K562 (cell line): ENCODE data around the gene ZNHIT1. TPM values are rescaled to one million over a fixed set of nuclear protein-coding genes. Genes with fewer than 3 reads are reported as not detected.

Source experiments
- ATAC-seq: fragments of 200-7000 bp; cut with Tn5 transposase; 3 replicates; pipeline ENCODE4 v1.9.1; 2020; ENCODE audit warnings: moderate library complexity
- BruUV-seq: library from RNA; stranded (reverse); fragments of 400-500 nt; replicated peaks from 2 replicates; lab custom pipeline; 2021; lab: Mats Ljungman, UMichigan
- CTCF ChIA-PET: fragments of 300-600 bp; formaldehyde crosslinking; extraction: SDS; loops from one replicate; lab custom pipeline; 2021; ENCODE audit warnings: low intra/inter-chr PET ratio; lab: Yijun Ruan, JAX
- POLR2A ChIA-PET: fragments of 300-600, 350-650 bp; sonication (Branson Sonifier 250); formaldehyde crosslinking; extraction: SDS; loops from one replicate; lab custom pipeline; 2021; ENCODE audit warnings: antibody characterized with exemption, inconsistent platforms; lab: Yijun Ruan, JAX
- DNase-seq, 4 experiments: peaks; one replicate each; pipeline versions ENCODE4 v3.0.0 to v3.0.0-alpha.2; 2011 to 2018; ENCODE audit warnings: low spot score in 3 of 4, mixed read lengths in 3 of 4; ENCODE audit errors: extremely low read depth in 1 of 4
- FAIRE-seq: peaks from 2 replicates; lab custom pipeline; 2011; peaks lifted over from hg19 to GRCh38; lab: Jason Lieb, UNC
- H2AFZ ChIP-seq: 2 replicates; pipeline ENCODE4 v1.6.0; 2011; ENCODE audit warnings: low read depth, low read length, control low read depth, inconsistent platforms
- H3K27ac ChIP-seq: fragments of 200-600 bp; 3 replicates; pipeline ENCODE4 v1.8.0; 2011; ENCODE audit warnings: low read depth, mild to moderate bottlenecking, control low read depth, inconsistent platforms, low read length, moderate library complexity, mixed read lengths; ENCODE audit errors: extremely low read depth
- H3K27me3 ChIP-seq, 2 experiments: fragments of 300-600 bp in 1 of 2; 2 replicates in 1 of 2; 3 replicates in 1 of 2; pipeline versions ENCODE4 v1.6.0 to v1.8.0; 2011; ENCODE audit warnings: inconsistent platforms in 2 of 2, low read length in 2 of 2, mild to moderate bottlenecking in 1 of 2, mixed read lengths in 1 of 2, moderate library complexity in 1 of 2; ENCODE audit not compliant: control insufficient read depth in 2 of 2, insufficient read depth in 2 of 2
- H3K36me3 ChIP-seq: fragments of 300-600 bp; 3 replicates; pipeline ENCODE4 v1.8.0; 2011; ENCODE audit warnings: mild to moderate bottlenecking, low read length, inconsistent platforms; ENCODE audit not compliant: control insufficient read depth, insufficient read depth
- H3K4me1 ChIP-seq, 2 experiments: fragments of 200-600 bp in 1 of 2; replicated peaks in 1 of 2; 2 replicates in 1 of 2; 3 replicates in 1 of 2; pipeline versions ENCODE4 v1.5.1 to v1.8.0; 2011; ENCODE audit warnings: inconsistent platforms in 2 of 2, low read length in 2 of 2, mild to moderate bottlenecking in 1 of 2, mixed read lengths in 1 of 2, moderate library complexity in 1 of 2; ENCODE audit not compliant: control insufficient read depth in 2 of 2, insufficient read depth in 2 of 2
- H3K4me2 ChIP-seq: 2 replicates; pipeline ENCODE4 v1.6.1; 2011; ENCODE audit warnings: low read length, control low read depth, inconsistent platforms, mixed read lengths; ENCODE audit not compliant: insufficient read depth
- H3K4me3 ChIP-seq: fragments of 200-600 bp; sonication (generic), shearing (Covaris generic); 2 replicates; pipeline ENCODE4 v1.5.1; 2016; ENCODE audit warnings: control low read depth, inconsistent platforms
- H3K79me2 ChIP-seq: fragments of 200-600 bp; 3 replicates; pipeline ENCODE4 v1.8.0; 2011; ENCODE audit warnings: low read length, inconsistent platforms; ENCODE audit not compliant: control insufficient read depth, insufficient read depth
- H3K9ac ChIP-seq, 2 experiments: 2 replicates each; pipeline versions ENCODE4 v1.6.0 to v1.6.1; 2011; ENCODE audit warnings: low read depth in 2 of 2, low read length in 2 of 2, control low read depth in 1 of 2, inconsistent platforms in 1 of 2, mild to moderate bottlenecking in 1 of 2, mixed read lengths in 1 of 2; ENCODE audit not compliant: insufficient read depth in 1 of 2
- H3K9me1 ChIP-seq: one replicate; pipeline ENCODE4 v1.6.0; 2011; ENCODE audit warnings: inconsistent platforms, mild to moderate bottlenecking, low read length, moderate library complexity; ENCODE audit not compliant: control insufficient read depth, insufficient read depth
- H3K9me3 ChIP-seq: replicated peaks from 2 replicates; pipeline ENCODE4 v1.5.1; 2011; ENCODE audit warnings: low read depth, low read length, inconsistent platforms; ENCODE audit not compliant: control insufficient read depth, insufficient read depth
- H4K20me1 ChIP-seq: replicated peaks from 2 replicates; pipeline ENCODE4 v1.6.1; 2011; ENCODE audit warnings: low read length, inconsistent platforms, mixed read lengths; ENCODE audit not compliant: control insufficient read depth, insufficient read depth
- EGR1 ChIP-seq: fragments of 450-650 bp; conservative IDR thresholded peaks from 2 replicates; pipeline ENCODE4 v1.6.1; 2017; ENCODE audit warnings: mild to moderate bottlenecking
- ZNF232 ChIP-seq: sonication (generic); formaldehyde crosslinking; IDR thresholded peaks from 2 replicates; pipeline ENCODE4 v1.8.0; 2022; ENCODE audit warnings: mild to moderate bottlenecking, missing genetic modification reagents
- WGBS: fragments of 100-300 bp; shearing (Covaris generic); methylation state at CpG from one replicate; pipeline ENCODE4 v1.1.6; 2016; ENCODE audit warnings: low coverage, mixed read lengths; ENCODE audit not compliant: insufficient coverage; ENCODE audit errors: missing lambda C conversion rate; 5-methylcytosine and 5-hydroxymethylcytosine counted together
- in situ Hi-C: fragments of 300-500 bp; cut with MboI; formaldehyde crosslinking; loops from 4 replicates; pipeline ENCODE4 v1.15.0; 2018; ENCODE audit warnings: inconsistent platforms, mixed read lengths
- intact Hi-C: fragments of 100-400 bp; cut with micrococcal nuclease; formaldehyde crosslinking; loops from 2 replicates; pipeline ENCODE4 v1.14.2; 2022
- polyA plus RNA-seq, 8 experiments: library from polyadenylated mRNA; depleted of rRNA in 4 of 8; stranded (reverse) in 5 of 8; unstranded in 3 of 8; fragments of >200 nt; fragmentation: Nextera tagmentation in 2 of 8; fragmentation: Illumina TruSeq in 1 of 8; extraction: Ambion mirVana in 2 of 8; extraction: Trizol in 1 of 8; gene quantifications; 2 replicates each; pipeline versions ENCODE4 v1.2.1 to v1.2.3, GENCODE V29; 2011 to 2014; ENCODE audit warnings: inconsistent platforms in 1 of 8, missing spikeins in 1 of 8
- total RNA-seq, 7 experiments: library from RNA; depleted of rRNA in 6 of 7; stranded (reverse); fragments of >200 nt in 6 of 7; fragmentation: Illumina TruSeq in 2 of 7; extraction: Trizol in 2 of 7; gene quantifications; 2 replicates each; pipeline versions ENCODE4 v1.2.1 to v1.2.3, GENCODE V29; 2011 to 2021; ENCODE audit warnings: low replicate concordance in 1 of 7
- TF ChIP-seq, protein P1 (sequence below): fragments of 450-650 bp; formaldehyde crosslinking; IDR thresholded peaks from 2 replicates; pipeline ENCODE4 v1.4.0; 2020; ENCODE audit warnings: mild to moderate bottlenecking, mixed read lengths
- TF ChIP-seq, protein P2 (sequence below): sonication (generic); formaldehyde crosslinking; IDR thresholded peaks from 2 replicates; pipeline ENCODE4 v1.8.0; 2023; ENCODE audit warnings: mild to moderate bottlenecking, missing genetic modification reagents

Gene ZNHIT1
- total and polyA plus RNA-seq, 9 of the 15 experiments (the other 6 are each of a cell fraction or from before 2014, with no cell fraction given), result 6.4 to 162 (median 70.1) TPM

DNA sequence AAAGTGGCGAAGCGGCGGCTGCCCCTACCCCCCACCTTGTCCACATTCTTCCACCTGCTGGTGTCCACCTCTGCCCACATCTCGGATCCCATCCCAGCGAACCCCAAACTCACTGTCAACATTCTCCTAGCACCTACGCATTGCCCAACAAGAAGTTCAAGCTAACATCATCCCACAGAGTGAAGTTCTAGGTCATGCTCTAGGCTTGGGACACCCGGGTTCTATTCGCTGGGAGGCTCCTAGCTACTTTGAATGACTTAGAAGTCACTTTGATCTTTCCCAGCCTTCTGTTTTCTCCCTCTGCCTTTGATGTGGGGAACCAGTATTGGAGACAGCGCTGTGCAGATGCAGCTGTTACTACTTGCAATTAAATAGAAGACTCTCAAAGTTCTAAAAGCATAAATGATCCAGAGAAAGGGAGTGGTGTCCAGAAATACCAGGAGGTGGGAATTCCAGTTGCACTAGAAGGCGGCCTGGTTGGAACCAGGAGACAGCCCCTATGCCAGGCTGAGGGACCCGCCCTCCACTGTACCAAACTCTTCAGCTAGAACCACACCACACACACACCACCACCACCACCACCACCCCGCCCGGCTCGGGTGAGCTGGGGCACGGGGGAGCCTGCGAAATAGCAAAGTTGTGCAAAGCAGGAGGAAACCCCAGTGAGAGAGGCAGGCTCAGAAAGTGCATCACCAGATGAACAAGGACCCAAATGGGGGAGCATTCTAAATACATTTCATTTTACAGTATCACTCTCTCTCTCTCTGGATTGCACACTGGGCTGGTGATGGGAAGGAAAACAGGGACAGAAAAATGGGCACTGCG, 47.1 kb upstream of the ZNHIT1 start:
- Histone ChIP-seq H3K27ac (no peak overlapping the region), H3K27me3 (peaks cover 26 to 37% of the 10 kb centered on the region in 2 experiments; a peak in 4 of 5 replicates), H3K4me3 (no peak overlapping the region), H3K4me1 (peaks cover 26 to 59% of the 10 kb centered on the region in 2 experiments), H2AFZ (no peak overlapping the region), H3K9me3 (no peaks in the 10 kb centered on the region), H4K20me1 (peaks cover 14% of the 10 kb centered on the region), H3K4me2 (no peak overlapping the region), H3K9me1 (peaks cover 6% of the 10 kb centered on the region), H3K79me2 (no peaks in the 10 kb centered on the region), H3K9ac (no peak overlapping the region), H3K36me3 (no peaks in the 10 kb centered on the region)
- DNase-seq (no peak), FAIRE-seq (no peak), ATAC-seq (no peak)
- in situ Hi-C loops (no loop called here), intact Hi-C loops (no loop called here)
- ChIA-PET CTCF (interaction anchor here (0.6 to 2.4 kb wide), 5 partner anchors 22 to 119 kb away, joined by 3 to 20 read pairs (median 3); no protein-coding TSS in a partner anchor), POLR2A (interaction anchor here (0.5 to 0.7 kb wide), 4 partner anchors 76 to 575 kb away, joined by 3 read pairs; no protein-coding TSS in a partner anchor)
- TF ChIP-seq ZNF232 (CRISPR knock-in tag) (no peak), EGR1 (0 out of 2 replicates have a peak, but pooled peaks have one; percentile 5)
- TF ChIP-seq, protein P1, sequence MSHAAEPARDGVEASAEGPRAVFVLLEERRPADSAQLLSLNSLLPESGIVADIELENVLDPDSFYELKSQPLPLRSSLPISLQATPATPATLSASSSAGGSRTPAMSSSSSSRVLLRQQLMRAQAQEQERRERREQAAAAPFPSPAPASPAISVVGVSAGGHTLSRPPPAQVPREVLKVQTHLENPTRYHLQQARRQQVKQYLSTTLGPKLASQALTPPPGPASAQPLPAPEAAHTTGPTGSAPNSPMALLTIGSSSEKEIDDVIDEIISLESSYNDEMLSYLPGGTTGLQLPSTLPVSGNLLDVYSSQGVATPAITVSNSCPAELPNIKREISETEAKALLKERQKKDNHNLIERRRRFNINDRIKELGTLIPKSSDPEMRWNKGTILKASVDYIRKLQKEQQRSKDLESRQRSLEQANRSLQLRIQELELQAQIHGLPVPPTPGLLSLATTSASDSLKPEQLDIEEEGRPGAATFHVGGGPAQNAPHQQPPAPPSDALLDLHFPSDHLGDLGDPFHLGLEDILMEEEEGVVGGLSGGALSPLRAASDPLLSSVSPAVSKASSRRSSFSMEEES (CRISPR knock-in tag), result no peak
- TF ChIP-seq, protein P2, sequence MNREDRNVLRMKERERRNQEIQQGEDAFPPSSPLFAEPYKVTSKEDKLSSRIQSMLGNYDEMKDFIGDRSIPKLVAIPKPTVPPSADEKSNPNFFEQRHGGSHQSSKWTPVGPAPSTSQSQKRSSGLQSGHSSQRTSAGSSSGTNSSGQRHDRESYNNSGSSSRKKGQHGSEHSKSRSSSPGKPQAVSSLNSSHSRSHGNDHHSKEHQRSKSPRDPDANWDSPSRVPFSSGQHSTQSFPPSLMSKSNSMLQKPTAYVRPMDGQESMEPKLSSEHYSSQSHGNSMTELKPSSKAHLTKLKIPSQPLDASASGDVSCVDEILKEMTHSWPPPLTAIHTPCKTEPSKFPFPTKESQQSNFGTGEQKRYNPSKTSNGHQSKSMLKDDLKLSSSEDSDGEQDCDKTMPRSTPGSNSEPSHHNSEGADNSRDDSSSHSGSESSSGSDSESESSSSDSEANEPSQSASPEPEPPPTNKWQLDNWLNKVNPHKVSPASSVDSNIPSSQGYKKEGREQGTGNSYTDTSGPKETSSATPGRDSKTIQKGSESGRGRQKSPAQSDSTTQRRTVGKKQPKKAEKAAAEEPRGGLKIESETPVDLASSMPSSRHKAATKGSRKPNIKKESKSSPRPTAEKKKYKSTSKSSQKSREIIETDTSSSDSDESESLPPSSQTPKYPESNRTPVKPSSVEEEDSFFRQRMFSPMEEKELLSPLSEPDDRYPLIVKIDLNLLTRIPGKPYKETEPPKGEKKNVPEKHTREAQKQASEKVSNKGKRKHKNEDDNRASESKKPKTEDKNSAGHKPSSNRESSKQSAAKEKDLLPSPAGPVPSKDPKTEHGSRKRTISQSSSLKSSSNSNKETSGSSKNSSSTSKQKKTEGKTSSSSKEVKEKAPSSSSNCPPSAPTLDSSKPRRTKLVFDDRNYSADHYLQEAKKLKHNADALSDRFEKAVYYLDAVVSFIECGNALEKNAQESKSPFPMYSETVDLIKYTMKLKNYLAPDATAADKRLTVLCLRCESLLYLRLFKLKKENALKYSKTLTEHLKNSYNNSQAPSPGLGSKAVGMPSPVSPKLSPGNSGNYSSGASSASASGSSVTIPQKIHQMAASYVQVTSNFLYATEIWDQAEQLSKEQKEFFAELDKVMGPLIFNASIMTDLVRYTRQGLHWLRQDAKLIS, result no peak
- WGBS, result 5% methylated on average over 17 of the region's 17 CpGs
- no TSS peak for BruUV-seq
